ENCODE data around the gene HNRNPAB.

The HNRNPAB gene

GRCh38 chr5:178208540-178209227 is 4.4 kb downstream of the HNRNPAB start:
- Histone ChIP-seq H3K9ac (ENCODE audit: low read length) (no peak overlapping the region), H2BK12ac (ENCODE audit: low read length in 2 of 2) (no peak overlapping the region), H2AK5ac (ENCODE audit: low read length, severe bottlenecking) (no peak overlapping the region), H4K8ac (ENCODE audit: low read length) (no peak overlapping the region), H3K9me3 (ENCODE audit: control insufficient read depth, low read length) (no peaks in the 10 kb centered on the region), H3K4me3 (ENCODE audit: insufficient read depth in 1 of 2, low read depth in 1 of 2, low read length in 2 of 2) (no peak overlapping the region), H2BK120ac (ENCODE audit: low read depth, low read length) (no peak overlapping the region), H3K4me1 (ENCODE audit: control insufficient read depth, insufficient read depth, low read depth, low read length) (peaks cover 18% of the 10 kb centered on the region), H2AFZ (ENCODE audit: low read depth, low read length) (no peak overlapping the region), H3K79me1 (replicated peaks; ENCODE audit: low read length, poor library complexity, severe bottlenecking) (peaks cover 24% of the 10 kb centered on the region), H4K91ac (ENCODE audit: low read length) (no peak overlapping the region), H3K27me3 (ENCODE audit: control insufficient read depth in 1 of 2, insufficient read depth in 1 of 2, low read length in 2 of 2) (no peaks in the 10 kb centered on the region), H3K4ac (ENCODE audit: low read depth in 1 of 2, low read length in 2 of 2) (no peak overlapping the region), H3K27ac (ENCODE audit: low read length, poor library complexity, severe bottlenecking) (no peak overlapping the region), H3K36me3 (ENCODE audit: control insufficient read depth in 1 of 2, insufficient read depth in 2 of 2, low read depth in 1 of 2, low read length in 2 of 2) (peaks cover 68 to 82% of the 10 kb centered on the region in 2 experiments), H3K23ac (ENCODE audit: low read length in 2 of 2) (no peak overlapping the region), H3K4me2 (ENCODE audit: low read length, poor library complexity, severe bottlenecking) (no peak overlapping the region), H3K14ac (ENCODE audit: low read length in 2 of 2) (no peak overlapping the region), H2BK5ac (ENCODE audit: low read depth, low read length, poor library complexity, severe bottlenecking) (no peak overlapping the region), H3K18ac (ENCODE audit: low read depth in 1 of 2, low read length in 2 of 2) (no peak overlapping the region), H2BK15ac (ENCODE audit: low read depth, poor library complexity, severe bottlenecking) (no peak overlapping the region)
- WGBS, result 98% methylated on average over 3 of the region's 5 CpGs
- DNase-seq, result peak; percentile 43

DNA sequence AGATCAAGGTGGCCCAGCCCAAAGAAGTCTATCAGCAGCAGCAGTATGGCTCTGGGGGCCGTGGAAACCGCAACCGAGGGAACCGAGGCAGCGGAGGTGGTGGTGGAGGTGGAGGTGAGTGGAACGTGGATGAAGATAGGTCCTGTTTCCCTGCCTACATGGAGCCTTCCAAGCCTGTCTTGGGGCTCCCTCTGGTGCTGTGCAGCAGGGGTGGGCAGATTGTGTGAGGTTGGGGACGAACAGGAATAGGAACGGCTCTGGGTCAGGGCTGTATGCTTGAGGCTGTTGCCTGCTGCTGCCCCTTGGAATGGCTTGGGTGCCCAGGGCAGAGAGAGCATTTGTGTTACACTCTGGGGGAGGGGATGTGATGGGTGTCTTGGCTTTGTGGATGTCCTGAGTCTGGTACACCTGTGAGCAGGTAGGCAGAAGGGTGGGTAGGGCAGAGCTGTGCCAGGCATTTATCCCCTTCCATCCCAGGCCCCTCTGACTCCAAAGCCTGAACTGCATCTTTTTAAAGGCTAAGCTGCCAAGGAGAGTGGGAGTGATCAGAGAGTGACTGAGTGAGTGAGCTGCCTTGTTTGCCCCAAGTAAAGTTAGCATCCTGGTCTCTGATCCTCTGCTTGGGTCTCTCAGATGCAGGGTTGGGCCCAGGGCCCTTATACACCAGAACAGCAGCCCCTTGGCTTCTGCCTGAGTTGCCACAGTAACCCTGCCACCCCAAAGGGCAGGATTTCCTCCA is 5.2 kb downstream of the HNRNPAB start:
- H3K4me1 ChIP-seq (ENCODE audit: control insufficient read depth, insufficient read depth, low read depth, low read length), result peaks cover 16% of the 10 kb centered on the region
- H3K4me3 ChIP-seq (ENCODE audit: insufficient read depth in 1 of 2, low read depth in 1 of 2, low read length in 2 of 2), result no peak overlapping the region
- peak overlapping the region in 1 of 2 experiments; percentile 63 for H3K23ac ChIP-seq (ENCODE audit: low read length in 2 of 2)
- H2BK120ac ChIP-seq (ENCODE audit: low read depth, low read length), result no peak overlapping the region
- H4K8ac ChIP-seq (ENCODE audit: low read length), result no peak overlapping the region
- no peak overlapping the region for H2BK5ac ChIP-seq (ENCODE audit: low read depth, low read length, poor library complexity, severe bottlenecking)
- H3K18ac ChIP-seq (ENCODE audit: low read depth in 1 of 2, low read length in 2 of 2), result no peak overlapping the region
- H3K4me2 ChIP-seq (ENCODE audit: low read length, poor library complexity, severe bottlenecking), result no peak overlapping the region
- 98% methylated on average over 8 of the region's 8 CpGs for WGBS
- H3K27ac ChIP-seq (ENCODE audit: low read length, poor library complexity, severe bottlenecking), result no peak overlapping the region
- H2BK12ac ChIP-seq (ENCODE audit: low read length in 2 of 2), result no peak overlapping the region
- no peak overlapping the region for H3K4ac ChIP-seq (ENCODE audit: low read depth in 1 of 2, low read length in 2 of 2)
- H2AFZ ChIP-seq (ENCODE audit: low read depth, low read length), result no peak overlapping the region
- H2AK5ac ChIP-seq (ENCODE audit: low read length, severe bottlenecking), result no peak overlapping the region
- no peak overlapping the region for H3K14ac ChIP-seq (ENCODE audit: low read length in 2 of 2)
- no peak overlapping the region for H2BK15ac ChIP-seq (ENCODE audit: low read depth, poor library complexity, severe bottlenecking)
- peaks cover 77 to 90% of the 10 kb centered on the region in 2 experiments for H3K36me3 ChIP-seq (ENCODE audit: control insufficient read depth in 1 of 2, insufficient read depth in 2 of 2, low read depth in 1 of 2, low read length in 2 of 2)
- H4K91ac ChIP-seq (ENCODE audit: low read length), result no peak overlapping the region
- no peak overlapping the region for H3K9ac ChIP-seq (ENCODE audit: low read length)
- H3K9me3 ChIP-seq (ENCODE audit: control insufficient read depth, low read length), result no peaks in the 10 kb centered on the region
- H3K27me3 ChIP-seq (ENCODE audit: control insufficient read depth in 1 of 2, insufficient read depth in 1 of 2, low read length in 2 of 2), result no peaks in the 10 kb centered on the region
- DNase-seq, result no peak
- H3K79me1 ChIP-seq (replicated peaks; ENCODE audit: low read length, poor library complexity, severe bottlenecking), result peaks cover 23% of the 10 kb centered on the region

DNA sequence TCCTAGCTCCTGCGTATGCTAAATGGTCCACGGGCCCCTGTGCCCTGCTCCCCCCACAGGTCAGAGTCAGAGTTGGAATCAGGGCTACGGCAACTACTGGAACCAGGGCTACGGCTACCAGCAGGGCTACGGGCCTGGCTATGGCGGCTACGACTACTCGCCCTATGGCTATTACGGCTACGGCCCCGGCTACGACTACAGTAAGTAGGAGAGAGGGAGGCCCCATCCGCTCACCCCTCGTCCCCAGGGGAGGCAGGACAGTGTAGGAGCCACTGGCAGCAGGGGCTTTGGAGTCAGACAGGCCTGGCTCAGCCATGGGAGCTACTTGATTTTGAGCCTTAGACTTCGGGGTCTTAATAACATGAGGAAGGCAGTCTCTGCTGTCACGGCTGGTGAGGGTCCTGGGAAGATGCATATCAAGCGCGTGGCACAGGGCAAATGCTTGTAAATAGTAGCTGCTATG is 5.8 kb downstream of the HNRNPAB start:
- Histone ChIP-seq H3K9me3 (ENCODE audit: control insufficient read depth, low read length) (no peaks in the 10 kb centered on the region), H3K4me1 (ENCODE audit: control insufficient read depth, insufficient read depth, low read depth, low read length) (peaks cover 16% of the 10 kb centered on the region), H2AK5ac (ENCODE audit: low read length, severe bottlenecking) (no peak overlapping the region), H3K27ac (ENCODE audit: low read length, poor library complexity, severe bottlenecking) (no peak overlapping the region), H2AFZ (ENCODE audit: low read depth, low read length) (no peak overlapping the region), H3K4ac (ENCODE audit: low read depth in 1 of 2, low read length in 2 of 2) (no peak overlapping the region), H3K9ac (ENCODE audit: low read length) (no peak overlapping the region), H2BK5ac (ENCODE audit: low read depth, low read length, poor library complexity, severe bottlenecking) (no peak overlapping the region), H3K4me2 (ENCODE audit: low read length, poor library complexity, severe bottlenecking) (no peak overlapping the region), H3K23ac (ENCODE audit: low read length in 2 of 2) (no peak overlapping the region), H3K18ac (ENCODE audit: low read depth in 1 of 2, low read length in 2 of 2) (no peak overlapping the region), H3K4me3 (ENCODE audit: insufficient read depth in 1 of 2, low read depth in 1 of 2, low read length in 2 of 2) (no peak overlapping the region), H3K36me3 (ENCODE audit: control insufficient read depth in 1 of 2, insufficient read depth in 2 of 2, low read depth in 1 of 2, low read length in 2 of 2) (peaks cover 83 to 96% of the 10 kb centered on the region in 2 experiments), H3K79me1 (replicated peaks; ENCODE audit: low read length, poor library complexity, severe bottlenecking) (peaks cover 27% of the 10 kb centered on the region), H4K8ac (ENCODE audit: low read length) (no peak overlapping the region), H2BK15ac (ENCODE audit: low read depth, poor library complexity, severe bottlenecking) (no peak overlapping the region), H3K27me3 (ENCODE audit: control insufficient read depth in 1 of 2, insufficient read depth in 1 of 2, low read length in 2 of 2) (no peaks in the 10 kb centered on the region), H4K91ac (ENCODE audit: low read length) (no peak overlapping the region), H2BK12ac (ENCODE audit: low read length in 2 of 2) (no peak overlapping the region), H2BK120ac (ENCODE audit: low read depth, low read length) (no peak overlapping the region), H3K14ac (ENCODE audit: low read length in 2 of 2) (no peak overlapping the region)
- 94% methylated on average over 18 of the region's 18 CpGs for WGBS
- DNase-seq, result no peak

GRCh38 chr5:178210686-178211085 is 6.4 kb downstream of the HNRNPAB start:
- no peak overlapping the region for H2BK12ac ChIP-seq (ENCODE audit: low read length in 2 of 2)
- H3K4me2 ChIP-seq (ENCODE audit: low read length, poor library complexity, severe bottlenecking), result no peak overlapping the region
- no peaks in the 10 kb centered on the region for H3K9me3 ChIP-seq (ENCODE audit: control insufficient read depth, low read length)
- peaks cover 33% of the 10 kb centered on the region for H3K79me1 ChIP-seq (replicated peaks; ENCODE audit: low read length, poor library complexity, severe bottlenecking)
- 90% methylated on average over 2 of the region's 5 CpGs for WGBS
- no peak overlapping the region for H2BK5ac ChIP-seq (ENCODE audit: low read depth, low read length, poor library complexity, severe bottlenecking)
- H3K27me3 ChIP-seq (ENCODE audit: control insufficient read depth in 1 of 2, insufficient read depth in 1 of 2, low read length in 2 of 2), result no peaks in the 10 kb centered on the region
- H4K91ac ChIP-seq (ENCODE audit: low read length), result no peak overlapping the region
- no peak overlapping the region for H3K23ac ChIP-seq (ENCODE audit: low read length in 2 of 2)
- no peak overlapping the region for H3K4ac ChIP-seq (ENCODE audit: low read depth in 1 of 2, low read length in 2 of 2)
- no peak overlapping the region for H2AFZ ChIP-seq (ENCODE audit: low read depth, low read length)
- H3K4me3 ChIP-seq (ENCODE audit: insufficient read depth in 1 of 2, low read depth in 1 of 2, low read length in 2 of 2), result no peak overlapping the region
- peaks cover 88 to 100% of the 10 kb centered on the region in 2 experiments for H3K36me3 ChIP-seq (ENCODE audit: control insufficient read depth in 1 of 2, insufficient read depth in 2 of 2, low read depth in 1 of 2, low read length in 2 of 2)
- no peak overlapping the region for H2BK15ac ChIP-seq (ENCODE audit: low read depth, poor library complexity, severe bottlenecking)
- H3K4me1 ChIP-seq (ENCODE audit: control insufficient read depth, insufficient read depth, low read depth, low read length), result peaks cover 16% of the 10 kb centered on the region
- H3K9ac ChIP-seq (ENCODE audit: low read length), result no peak overlapping the region
- no peak overlapping the region for H3K27ac ChIP-seq (ENCODE audit: low read length, poor library complexity, severe bottlenecking)
- H4K8ac ChIP-seq (ENCODE audit: low read length), result no peak overlapping the region
- no peak overlapping the region for H2BK120ac ChIP-seq (ENCODE audit: low read depth, low read length)
- DNase-seq, result no peak
- no peak overlapping the region for H3K14ac ChIP-seq (ENCODE audit: low read length in 2 of 2)
- H2AK5ac ChIP-seq (ENCODE audit: low read length, severe bottlenecking), result no peak overlapping the region
- H3K18ac ChIP-seq (ENCODE audit: low read depth in 1 of 2, low read length in 2 of 2), result no peak overlapping the region

Data from mesenchymal stem cell (in vitro differentiated cells and primary cell).